IMR-90 (cell line): ENCODE data around the gene CHTF8. TPM values are rescaled to one million over a fixed set of nuclear protein-coding genes. Genes with fewer than 3 reads are reported as not detected.
"Not testable (repeated sequence)": the region's sequence is repeated elsewhere in the genome, so short reads cannot be mapped to it uniquely, and the experiment has no call there.

Source experiments
- ATAC-seq: fragments of 200-7000 bp; cut with Tn5 transposase; 2 replicates; pipeline ENCODE4 v1.9.1; 2020; ENCODE audit warnings: low read depth, mild to moderate bottlenecking, moderate library complexity
- BruUV-seq: library from RNA; stranded (reverse); fragments of 400-500 nt; replicated peaks from 2 replicates; lab custom pipeline; 2021; lab: Mats Ljungman, UMichigan
- CTCF ChIA-PET: fragments of 300-600 bp; formaldehyde crosslinking; extraction: SDS; loops from one replicate; lab custom pipeline; 2021; ENCODE audit warnings: antibody characterized with exemption; lab: Yijun Ruan, JAX
- POLR2A ChIA-PET: fragments of 300-600 bp; sonication (Branson Sonifier 250); formaldehyde crosslinking; loops from one replicate; lab custom pipeline; 2022; ENCODE audit warnings: antibody characterized with exemption; ENCODE audit not compliant: unreplicated experiment; lab: Charles Lee
- DNase-seq: peaks from one replicate; pipeline ENCODE4 v3.0.0; 2013
- H2AFZ ChIP-seq: replicated peaks from 2 replicates; pipeline ENCODE3; 2013; ENCODE audit warnings: low read length, mild to moderate bottlenecking; ENCODE audit not compliant: poor library complexity
- H2AK5ac ChIP-seq: 2 replicates; pipeline ENCODE4 v1.6.1; 2013; ENCODE audit warnings: low read depth, low read length, inconsistent platforms
- H2AK9ac ChIP-seq: replicated peaks from 2 replicates; pipeline ENCODE3; 2013; ENCODE audit warnings: mild to moderate bottlenecking, low read depth, low read length, moderate library complexity; ENCODE audit not compliant: poor library complexity
- H2BK120ac ChIP-seq: 2 replicates; pipeline ENCODE4 v1.6.1; 2013; ENCODE audit warnings: low read depth, low read length, inconsistent platforms
- H2BK15ac ChIP-seq: 3 replicates; pipeline ENCODE4 v1.6.1; 2013; ENCODE audit warnings: low read depth, low read length, inconsistent platforms
- H2BK20ac ChIP-seq: 2 replicates; pipeline ENCODE4 v1.6.1; 2013; ENCODE audit warnings: low read depth, mild to moderate bottlenecking, inconsistent platforms, low read length, moderate library complexity
- H2BK5ac ChIP-seq: 2 replicates; pipeline ENCODE4 v1.6.1; 2013; ENCODE audit warnings: mild to moderate bottlenecking, low read depth, low read length, inconsistent platforms; ENCODE audit not compliant: poor library complexity, severe bottlenecking
- H3K14ac ChIP-seq: replicated peaks from 2 replicates; pipeline ENCODE4 v1.6.1; 2013; ENCODE audit warnings: low read depth, low read length, inconsistent platforms
- H3K18ac ChIP-seq: 2 replicates; pipeline ENCODE4 v1.6.1; 2013; ENCODE audit warnings: low read depth, low read length, control low read depth
- H3K23ac ChIP-seq: 2 replicates; pipeline ENCODE4 v1.6.1; 2013; ENCODE audit warnings: low read depth, low read length, inconsistent platforms
- H3K27ac ChIP-seq: 2 replicates; pipeline ENCODE4 v1.5.1; 2013; ENCODE audit warnings: mild to moderate bottlenecking, control low read depth, low read length; ENCODE audit not compliant: insufficient read depth
- H3K27me3 ChIP-seq: 2 replicates; pipeline ENCODE4 v1.6.1; 2013; ENCODE audit warnings: low read length; ENCODE audit not compliant: control insufficient read depth, insufficient read depth
- H3K36me3 ChIP-seq: 2 replicates; pipeline ENCODE4 v1.6.1; 2013; ENCODE audit warnings: low read length, mixed read lengths; ENCODE audit not compliant: control insufficient read depth, insufficient read depth
- H3K4ac ChIP-seq: 2 replicates; pipeline ENCODE4 v1.6.1; 2013; ENCODE audit warnings: low read depth, low read length, inconsistent platforms
- H3K4me1 ChIP-seq: 2 replicates; pipeline ENCODE4 v1.6.1; 2013; ENCODE audit warnings: low read length, mixed read lengths; ENCODE audit not compliant: control insufficient read depth, insufficient read depth
- H3K4me2 ChIP-seq: 2 replicates; pipeline ENCODE4 v1.6.1; 2013; ENCODE audit warnings: low read depth, mild to moderate bottlenecking, control low read depth, low read length, moderate library complexity
- H3K4me3 ChIP-seq: 2 replicates; pipeline ENCODE4 v1.5.1; 2013; ENCODE audit warnings: low read depth, mild to moderate bottlenecking, control low read depth, low read length, moderate library complexity; ENCODE audit not compliant: insufficient read depth
- H3K56ac ChIP-seq: 2 replicates; pipeline ENCODE4 v1.6.1; 2013; ENCODE audit warnings: low read length, inconsistent platforms; ENCODE audit not compliant: insufficient read depth; ENCODE audit errors: extremely low read depth
- H3K79me1 ChIP-seq, 2 experiments: 2 replicates each; pipeline ENCODE4 v1.6.1; 2013; ENCODE audit warnings: low read length in 2 of 2, inconsistent platforms in 1 of 2, low read depth in 1 of 2
- H3K9ac ChIP-seq: 2 replicates; pipeline ENCODE4 v1.6.1; 2013; ENCODE audit warnings: low read depth, low read length, control low read depth
- H3K9me1 ChIP-seq: 2 replicates; pipeline ENCODE4 v1.6.1; 2013; ENCODE audit warnings: low read length, inconsistent platforms; ENCODE audit not compliant: insufficient read depth
- H3K9me3 ChIP-seq: 2 replicates; pipeline ENCODE4 v1.6.1; 2013; ENCODE audit warnings: low read length; ENCODE audit not compliant: control insufficient read depth, insufficient read depth
- H4K20me1 ChIP-seq: 2 replicates; pipeline ENCODE4 v1.6.1; 2013; ENCODE audit warnings: low read length, inconsistent platforms; ENCODE audit not compliant: insufficient read depth
- H4K5ac ChIP-seq: 2 replicates; pipeline ENCODE4 v1.6.1; 2013; ENCODE audit warnings: mild to moderate bottlenecking, low read depth, low read length, control low read depth
- H4K8ac ChIP-seq, 2 experiments: 2 replicates each; pipeline ENCODE4 v1.6.1; 2013; ENCODE audit warnings: low read depth in 2 of 2, low read length in 2 of 2, control low read depth in 1 of 2, inconsistent platforms in 1 of 2
- H4K91ac ChIP-seq: 2 replicates; pipeline ENCODE4 v1.6.1; 2013; ENCODE audit warnings: low read depth, low read length, inconsistent platforms; ENCODE audit not compliant: insufficient read depth
- CHD1 ChIP-seq: IDR thresholded peaks from 2 replicates; pipeline ENCODE4 v1.6.1; 2012; ENCODE audit warnings: low read depth, low read length, improper control_type of control experiment
- MAFK ChIP-seq: IDR thresholded peaks from 2 replicates; pipeline ENCODE4 v1.6.1; 2012; ENCODE audit warnings: low read depth, low read length, improper control_type of control experiment
- MXI1 ChIP-seq: IDR thresholded peaks from 2 replicates; pipeline ENCODE4 v1.6.1; 2012; ENCODE audit warnings: low read depth, mild to moderate bottlenecking, low read length, moderate library complexity, borderline replicate concordance
- POLR2A ChIP-seq: IDR thresholded peaks from 2 replicates; pipeline ENCODE4 v1.6.1; 2012; ENCODE audit warnings: mild to moderate bottlenecking, low read depth, low read length
- RCOR1 ChIP-seq: IDR thresholded peaks from 2 replicates; pipeline ENCODE4 v1.6.1; 2012; ENCODE audit warnings: mild to moderate bottlenecking, low read length, improper control_type of control experiment; ENCODE audit not compliant: insufficient replicate concordance
- SMC3 ChIP-seq: fragments of 150-350 bp; IDR thresholded peaks from 2 replicates; pipeline ENCODE4 v1.6.1; 2016; ENCODE audit warnings: low read depth, mild to moderate bottlenecking, antibody characterized with exemption, low read length, moderate library complexity
- WGBS, 2 experiments: methylation state at CpG; one replicate each; pipeline versions ENCODE4 v1.1.5 to v1.1.7; 2013; ENCODE audit warnings: missing lambda C conversion rate in 2 of 2; ENCODE audit not compliant: insufficient read length in 1 of 2; ENCODE audit errors: extremely low coverage in 2 of 2; 5-methylcytosine and 5-hydroxymethylcytosine counted together
- dilution Hi-C: fragments of 300-500 bp; cut with HindIII; formaldehyde crosslinking; loops from one replicate; pipeline ENCODE4 v1.14.3; 2018; ENCODE audit warnings: low sequenced_read_pairs; ENCODE audit not compliant: unreplicated experiment
- in situ Hi-C: fragments of 300-500 bp; cut with MboI; formaldehyde crosslinking; loops from 3 replicates; pipeline ENCODE4 v1.14.3; 2019; ENCODE audit warnings: low sequenced_read_pairs, inconsistent platforms, mixed read lengths
- intact Hi-C: fragments of 100-400 bp; cut with micrococcal nuclease; formaldehyde crosslinking; loops from 2 replicates; pipeline ENCODE4 v1.10.0; 2022
- polyA plus RNA-seq, 3 experiments: library from polyadenylated mRNA; depleted of rRNA; stranded (reverse); fragments of >200 nt; gene quantifications; 2 replicates each; pipeline ENCODE4 v1.2.3, GENCODE V29; 2012; ENCODE audit warnings: low replicate concordance in 1 of 3
- total RNA-seq: library from RNA; depleted of rRNA; stranded (reverse); fragments of >200 nt; gene quantifications from 2 replicates; pipeline ENCODE4 v1.2.3, GENCODE V29; 2012
- TF ChIP-seq, protein P1 (sequence below): fragments of 150-350 bp; IDR thresholded peaks from 2 replicates; pipeline ENCODE4 v1.6.1; 2017; ENCODE audit warnings: mild to moderate bottlenecking, antibody characterized with exemption, low read length, low read depth

The CHTF8 gene
- total and polyA plus RNA-seq, 2 of the 4 experiments (the other 2 are of a cell fraction) = 47.1 to 122 TPM

DNA sequence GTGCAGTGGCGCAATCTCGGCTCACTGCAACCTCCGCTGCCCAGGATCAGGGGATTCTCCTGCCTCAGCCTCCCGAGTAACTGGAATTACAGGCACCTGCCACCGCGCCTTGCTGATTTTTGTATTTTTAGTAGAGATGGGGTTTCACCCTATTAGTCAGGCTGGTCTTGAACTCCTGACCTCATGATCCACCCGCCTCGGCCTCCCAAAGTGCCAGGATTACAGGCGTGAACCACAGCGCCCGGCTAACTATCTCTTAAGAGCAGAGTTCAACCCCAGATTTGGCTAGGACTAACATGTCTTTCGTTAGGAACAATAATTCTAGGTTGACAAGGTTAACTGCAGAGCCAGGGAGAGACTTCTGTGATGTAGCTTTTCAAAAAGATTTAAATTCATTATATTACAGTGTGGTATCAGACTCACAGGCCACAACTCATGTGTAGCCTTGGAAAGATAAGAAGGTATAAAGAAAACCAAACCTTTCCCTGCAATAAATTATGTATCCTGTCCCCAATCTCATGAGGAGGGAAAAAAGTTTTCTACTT lies 4.3 kb downstream of the CHTF8 start:
- TF ChIP-seq CHD1 = no peak
- no peak for TF ChIP-seq SMC3
- TF ChIP-seq, protein P1, sequence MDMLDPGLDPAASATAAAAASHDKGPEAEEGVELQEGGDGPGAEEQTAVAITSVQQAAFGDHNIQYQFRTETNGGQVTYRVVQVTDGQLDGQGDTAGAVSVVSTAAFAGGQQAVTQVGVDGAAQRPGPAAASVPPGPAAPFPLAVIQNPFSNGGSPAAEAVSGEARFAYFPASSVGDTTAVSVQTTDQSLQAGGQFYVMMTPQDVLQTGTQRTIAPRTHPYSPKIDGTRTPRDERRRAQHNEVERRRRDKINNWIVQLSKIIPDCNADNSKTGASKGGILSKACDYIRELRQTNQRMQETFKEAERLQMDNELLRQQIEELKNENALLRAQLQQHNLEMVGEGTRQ = no peak
- no peak for TF ChIP-seq MXI1
- TF ChIP-seq POLR2A = no peak
- no peak for TF ChIP-seq MAFK
- TF ChIP-seq RCOR1 = no peak
- CTCF ChIA-PET = no interaction called here

DNA sequence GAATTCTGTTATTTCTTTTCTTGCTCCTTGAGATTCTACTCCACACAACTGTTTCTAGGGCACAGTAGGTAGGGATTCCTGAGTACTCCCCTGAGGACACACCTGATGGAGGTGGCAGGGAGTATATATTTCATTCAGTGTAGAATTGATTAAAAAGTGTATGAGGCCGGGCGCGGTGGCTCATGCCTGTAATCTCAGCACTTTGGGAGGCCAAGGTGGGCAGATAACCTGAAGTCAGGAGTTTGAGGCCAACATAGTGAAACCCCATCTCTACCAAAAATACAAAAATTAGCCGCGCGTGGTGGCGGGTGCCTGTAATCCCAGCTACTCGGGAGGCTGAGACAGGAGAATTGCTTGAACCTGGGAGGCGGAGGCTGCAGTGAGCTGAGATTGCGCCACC lies 5.6 kb downstream of the CHTF8 start:
- H2BK15ac ChIP-seq, H2BK5ac ChIP-seq, H3K9me3 ChIP-seq, H3K4me3 ChIP-seq, H3K9ac ChIP-seq, H3K4ac ChIP-seq, H3K27me3 ChIP-seq, H4K91ac ChIP-seq, BruUV-seq, H4K8ac ChIP-seq, H2AK9ac ChIP-seq, H3K36me3 ChIP-seq, H3K27ac ChIP-seq, H2AFZ ChIP-seq, H3K23ac ChIP-seq, dilution Hi-C loops, H3K56ac ChIP-seq, in situ Hi-C loops, DNase-seq, H2BK20ac ChIP-seq, H3K9me1 ChIP-seq, H3K14ac ChIP-seq, POLR2A ChIA-PET, H4K5ac ChIP-seq, H3K4me2 ChIP-seq, H3K4me1 ChIP-seq, H3K18ac ChIP-seq, H2AK5ac ChIP-seq, H2BK120ac ChIP-seq, ATAC-seq: not testable (repeated sequence)
- Histone ChIP-seq H4K20me1 (peaks cover 44% of the 10 kb centered on the region), H3K79me1 (peaks cover 17 to 55% of the 10 kb centered on the region in 2 experiments; a peak in 3 of 4 replicates)
- intact Hi-C loops = loop anchor here (10.0 kb wide), 1 partner anchor 532 kb away; no protein-coding TSS in a partner anchor
- WGBS, 2 experiments = no CpG with 5 or more reads among the region's 10 CpGs
- CTCF ChIA-PET = interaction anchor here (0.6 kb wide), 1 partner anchor 523 kb away, joined by 4 read pairs; no protein-coding TSS in a partner anchor

More for the DNA sequence above, 4.3 kb downstream of the CHTF8 start:
- Histone ChIP-seq H3K4me2 (no peak overlapping the region), H3K27ac (no peak overlapping the region), H2BK5ac (no peak overlapping the region), H2BK20ac (no peak overlapping the region), H3K14ac (no peak overlapping the region), H3K36me3 (peaks cover 3% of the 10 kb centered on the region), H3K56ac (no peak overlapping the region), H3K18ac (no peak overlapping the region), H4K5ac (no peak overlapping the region), H3K9me1 (no peaks in the 10 kb centered on the region; the same call in 1 of the 2 replicates), H2AFZ (no peak overlapping the region), H4K91ac (no peak overlapping the region), H3K23ac (no peak overlapping the region), H4K8ac (no peak overlapping the region), H3K9ac (no peak overlapping the region), H3K9me3 (no peaks in the 10 kb centered on the region), H3K79me1 (peaks cover 18 to 60% of the 10 kb centered on the region in 2 experiments; a peak in 3 of 4 replicates), H2AK9ac (no peak overlapping the region), H2BK15ac (no peak overlapping the region), H3K4me1 (no peaks in the 10 kb centered on the region), H3K4me3 (no peak overlapping the region), H2AK5ac (no peak overlapping the region), H2BK120ac (no peak overlapping the region), H3K4ac (no peak overlapping the region), H4K20me1 (peaks cover 46% of the 10 kb centered on the region), H3K27me3 (no peaks in the 10 kb centered on the region)
- intact Hi-C loops = loop anchor here (10.0 kb wide), 1 partner anchor 533 kb away; no protein-coding TSS in a partner anchor
- no peak for ATAC-seq
- dilution Hi-C loops = no loop called here
- no peak for DNase-seq
- in situ Hi-C loops = no loop called here
- POLR2A ChIA-PET = no interaction called here
- BruUV-seq = no TSS peak
- no CpG with 5 or more reads among the region's 12 CpGs for WGBS, 2 experiments
